Cardiac septum (tissue), 1 donor: ENCODE measurements around the gene ARID1B. TPM values are rescaled to one million over a fixed set of nuclear protein-coding genes. Genes with fewer than 3 reads are reported as not detected.

Experiments used
- DNase-seq: peaks from one replicate; pipeline ENCODE4 v3.0.0-alpha.2; 2020; ENCODE audit warnings: low spot score
- intact Hi-C: fragments of 100-400 bp; cut with DNase I; formaldehyde crosslinking; loops from one replicate; pipeline ENCODE4 v1.14.0; 2022
- total RNA-seq: library from RNA; stranded (reverse); fragmentation: NEBNext Ultra II Directional; extraction: Animal tissue kit (Norgen Biotek cat#: 25700); gene quantifications from one replicate; pipeline ENCODE4 v1.2.1, GENCODE V29; 2021
- donor health status: DM: no; HTN: no; CAD: no.

Gene ARID1B
- total RNA-seq, 1 donor from 2014 or later, result 61.1 TPM

GRCh38 chr6:157110607-157111006 lies 333.4 kb downstream of the ARID1B start:
- intact Hi-C loops, result no loop called here

GRCh38 chr6:157113389-157113788 lies 336.2 kb downstream of the ARID1B start:
- intact Hi-C loops, result no loop called here
- no peak for DNase-seq

More at GRCh38 chr6:157110607-157111006, 333.4 kb downstream of the ARID1B start:
- no peak for DNase-seq

GRCh38 chr6:157116426-157116825 lies 339.2 kb downstream of the ARID1B start:
- no peak for DNase-seq
- intact Hi-C loops, result no loop called here

- DNase-seq, result no peak
- intact Hi-C loops, result no loop called here
These were observed 340.4 kb downstream of the ARID1B start for GRCh38 chr6:157117431-157118095.

- intact Hi-C loops, result no loop called here
- DNase-seq, result no peak
These were observed 342.4 kb downstream of the ARID1B start for GRCh38 chr6:157119502-157120027.

GRCh38 chr6:157120534-157121232 lies 343.5 kb downstream of the ARID1B start:
- DNase-seq, result no peak
- intact Hi-C loops, result no loop called here

- intact Hi-C loops, result no loop called here
- no peak for DNase-seq
These were observed 344.7 kb downstream of the ARID1B start for GRCh38 chr6:157121897-157122296.

GRCh38 chr6:157123234-157123633 lies 346.1 kb downstream of the ARID1B start:
- intact Hi-C loops, result no loop called here

GRCh38 chr6:157124485-157125254 lies 347.5 kb downstream of the ARID1B start:
- intact Hi-C loops, result no loop called here
- DNase-seq, result no peak

More at GRCh38 chr6:157123234-157123633, 346.1 kb downstream of the ARID1B start:
- no peak for DNase-seq

GRCh38 chr6:157125531-157125930 lies 348.4 kb downstream of the ARID1B start:
- no peak for DNase-seq
- intact Hi-C loops, result no loop called here

GRCh38 chr6:157126183-157127098 lies 349.3 kb downstream of the ARID1B start:
- intact Hi-C loops, result no loop called here
- DNase-seq, result no peak

GRCh38 chr6:157128235-157128775 lies 351.1 kb downstream of the ARID1B start:
- intact Hi-C loops, result no loop called here

GRCh38 chr6:157131250-157131649 lies 354.1 kb downstream of the ARID1B start:
- intact Hi-C loops, result no loop called here
- no peak for DNase-seq

More at GRCh38 chr6:157128235-157128775, 351.1 kb downstream of the ARID1B start:
- no peak for DNase-seq

- intact Hi-C loops, result no loop called here
- DNase-seq, result no peak
These were observed 356.7 kb downstream of the ARID1B start for GRCh38 chr6:157133856-157134255.

GRCh38 chr6:157134402-157135047 lies 357.3 kb downstream of the ARID1B start:
- intact Hi-C loops, result no loop called here
- no peak for DNase-seq

GRCh38 chr6:157135691-157136090 lies 358.5 kb downstream of the ARID1B start:
- intact Hi-C loops, result no loop called here
- DNase-seq, result no peak

GRCh38 chr6:157137501-157137900 lies 360.3 kb downstream of the ARID1B start:
- no peak for DNase-seq
- intact Hi-C loops, result no loop called here

GRCh38 chr6:157139054-157139708 lies 362.0 kb downstream of the ARID1B start:
- no peak for DNase-seq
- intact Hi-C loops, result no loop called here
